KMS-11 (cell line): ENCODE results near the gene UGT2A3.

Source experiments
- H2AFZ ChIP-seq: fragments of 200-600 bp; sonication (generic); 2 replicates; pipeline ENCODE4 v1.6.1; 2016; ENCODE audit warnings: antibody characterized with exemption, mixed run types, low read depth
- H3K27ac ChIP-seq: fragments of 200-600 bp; sonication (generic); 2 replicates; pipeline ENCODE4 v1.6.1; 2016; ENCODE audit warnings: mild to moderate bottlenecking, mixed run types
- H3K27me3 ChIP-seq: fragments of 200-600 bp; sonication (generic); 2 replicates; pipeline ENCODE4 v1.6.1; 2017; ENCODE audit warnings: mild to moderate bottlenecking, low read depth, mixed run types, moderate library complexity; ENCODE audit not compliant: insufficient read depth
- H3K36me3 ChIP-seq: fragments of 200-600 bp; sonication (generic); 2 replicates; pipeline ENCODE4 v1.6.1; 2017; ENCODE audit warnings: mild to moderate bottlenecking, mixed run types; ENCODE audit not compliant: insufficient read depth
- H3K4me1 ChIP-seq: fragments of 200-600 bp; sonication (generic); 2 replicates; pipeline ENCODE4 v1.6.1; 2016; ENCODE audit warnings: mild to moderate bottlenecking, low read depth, mixed run types; ENCODE audit not compliant: poor library complexity, severe bottlenecking
- H3K4me2 ChIP-seq: fragments of 200-600 bp; sonication (generic); 2 replicates; pipeline ENCODE4 v1.7.0; 2016; ENCODE audit warnings: mild to moderate bottlenecking, mixed run types
- H3K4me3 ChIP-seq: fragments of 200-600 bp; sonication (generic); IDR thresholded peaks from 2 replicates; pipeline ENCODE4 v1.6.1; 2017; ENCODE audit warnings: low read depth, low read length, mixed read lengths; ENCODE audit not compliant: insufficient read depth
- H3K79me2 ChIP-seq: fragments of 200-600 bp; sonication (generic); 2 replicates; pipeline ENCODE4 v1.6.1; 2016; ENCODE audit warnings: low read depth, mixed run types; ENCODE audit not compliant: insufficient read depth
- H3K9ac ChIP-seq: fragments of 200-600 bp; sonication (generic); 2 replicates; pipeline ENCODE4 v1.6.1; 2016; ENCODE audit warnings: mild to moderate bottlenecking, mixed run types
- H4K20me1 ChIP-seq: fragments of 200-600 bp; sonication (generic); 2 replicates; pipeline ENCODE4 v1.6.1; 2016; ENCODE audit warnings: mild to moderate bottlenecking, mixed run types; ENCODE audit not compliant: insufficient read depth
- TF ChIP-seq, protein P1 (sequence below): fragments of 200-600 bp; sonication (generic); conservative IDR thresholded peaks from 2 replicates; pipeline ENCODE4 v1.6.1; 2017; ENCODE audit warnings: low read depth, mild to moderate bottlenecking, antibody characterized with exemption, low read length, moderate library complexity, mixed read lengths

UGT2A3 gene

DNA sequence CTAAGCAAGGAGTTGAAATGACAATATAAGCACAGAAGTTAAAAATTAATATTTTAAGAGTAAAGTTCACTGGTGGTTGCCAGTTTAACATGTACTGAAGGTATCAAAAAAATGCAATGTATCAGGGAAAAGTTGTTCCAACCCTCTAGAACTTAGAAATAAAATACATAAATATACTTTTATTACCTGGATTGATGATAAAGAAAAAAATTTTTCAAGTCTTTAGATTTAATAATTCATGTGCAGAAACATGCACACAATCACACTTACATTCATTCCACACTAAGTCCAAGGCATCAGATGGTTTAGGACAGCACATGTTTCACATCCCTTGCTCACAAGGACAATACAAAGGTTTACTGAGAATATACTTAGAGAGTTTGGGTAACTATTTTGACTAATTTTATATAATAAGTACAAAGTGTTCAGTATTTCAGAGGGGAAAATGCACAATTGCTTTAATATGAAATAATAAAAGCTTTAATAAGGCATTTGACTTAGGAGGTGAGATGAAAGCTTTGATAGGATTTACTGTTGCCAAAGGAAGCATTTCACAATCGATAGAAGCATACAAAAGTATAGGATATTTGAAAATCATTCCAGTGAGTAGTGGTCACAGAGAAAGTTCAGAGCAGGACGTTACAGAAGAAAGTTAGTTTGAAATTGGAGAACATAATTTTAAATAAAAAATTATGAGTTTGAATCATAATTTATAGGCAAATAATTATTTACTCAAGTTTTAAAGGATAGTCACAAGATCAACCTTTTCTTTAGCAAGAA lies 392 bp upstream of the UGT2A3 start:
- H3K4me1 ChIP-seq, result no peaks in the 10 kb centered on the region
- no peaks in the 10 kb centered on the region for H3K36me3 ChIP-seq
- no peak overlapping the region for H2AFZ ChIP-seq
- H3K4me2 ChIP-seq, result no peak overlapping the region
- H3K27me3 ChIP-seq, result no peaks in the 10 kb centered on the region
- no peak overlapping the region for H3K27ac ChIP-seq
- no peak overlapping the region for H3K9ac ChIP-seq
- H3K79me2 ChIP-seq, result no peaks in the 10 kb centered on the region
- no peak overlapping the region for H3K4me3 ChIP-seq
- TF ChIP-seq, protein P1, sequence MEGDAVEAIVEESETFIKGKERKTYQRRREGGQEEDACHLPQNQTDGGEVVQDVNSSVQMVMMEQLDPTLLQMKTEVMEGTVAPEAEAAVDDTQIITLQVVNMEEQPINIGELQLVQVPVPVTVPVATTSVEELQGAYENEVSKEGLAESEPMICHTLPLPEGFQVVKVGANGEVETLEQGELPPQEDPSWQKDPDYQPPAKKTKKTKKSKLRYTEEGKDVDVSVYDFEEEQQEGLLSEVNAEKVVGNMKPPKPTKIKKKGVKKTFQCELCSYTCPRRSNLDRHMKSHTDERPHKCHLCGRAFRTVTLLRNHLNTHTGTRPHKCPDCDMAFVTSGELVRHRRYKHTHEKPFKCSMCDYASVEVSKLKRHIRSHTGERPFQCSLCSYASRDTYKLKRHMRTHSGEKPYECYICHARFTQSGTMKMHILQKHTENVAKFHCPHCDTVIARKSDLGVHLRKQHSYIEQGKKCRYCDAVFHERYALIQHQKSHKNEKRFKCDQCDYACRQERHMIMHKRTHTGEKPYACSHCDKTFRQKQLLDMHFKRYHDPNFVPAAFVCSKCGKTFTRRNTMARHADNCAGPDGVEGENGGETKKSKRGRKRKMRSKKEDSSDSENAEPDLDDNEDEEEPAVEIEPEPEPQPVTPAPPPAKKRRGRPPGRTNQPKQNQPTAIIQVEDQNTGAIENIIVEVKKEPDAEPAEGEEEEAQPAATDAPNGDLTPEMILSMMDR, result no peak
- H4K20me1 ChIP-seq, result no peaks in the 10 kb centered on the region

DNA sequence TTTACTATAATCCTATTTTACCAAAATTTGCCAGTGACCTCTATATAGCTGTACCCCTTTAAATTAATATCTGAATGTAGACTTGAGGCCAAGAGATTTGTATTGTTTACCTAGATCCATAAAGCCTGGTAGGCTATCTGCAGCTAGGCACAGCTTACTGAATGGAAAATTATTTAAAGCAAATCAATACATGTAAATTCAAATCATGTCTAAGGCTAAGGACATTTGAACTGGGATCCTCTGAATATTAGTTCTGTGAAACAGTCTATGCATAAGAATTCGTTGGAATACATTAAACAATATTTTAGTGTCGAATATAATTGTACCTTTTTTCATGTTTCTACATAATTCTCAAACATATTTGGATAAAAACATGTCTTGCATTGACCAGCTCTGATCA lies 1.6 kb downstream of the UGT2A3 start:
- H3K79me2 ChIP-seq, result no peaks in the 10 kb centered on the region

DNA sequence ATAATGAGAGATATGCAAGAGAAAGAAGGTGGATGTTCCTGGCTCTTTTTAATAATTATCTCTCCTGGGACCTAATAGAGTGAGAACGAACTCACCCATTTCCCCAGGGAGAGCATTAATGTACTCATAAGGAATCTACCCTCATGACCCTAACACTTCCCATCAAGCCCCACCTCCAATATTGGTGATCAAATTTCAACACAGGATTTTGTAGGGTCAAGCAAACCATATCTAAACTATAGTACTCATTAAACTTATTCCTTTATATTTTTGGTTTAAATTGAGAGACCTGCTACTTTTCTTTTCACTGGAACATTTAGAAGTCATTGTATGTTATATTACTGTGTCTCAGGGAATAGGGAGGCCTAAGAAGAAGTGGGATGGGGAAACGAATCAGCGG lies 2.6 kb downstream of the UGT2A3 start:
- H3K9ac ChIP-seq, result no peak overlapping the region
- no peaks in the 10 kb centered on the region for H3K36me3 ChIP-seq
- no peaks in the 10 kb centered on the region for H4K20me1 ChIP-seq
- H3K4me1 ChIP-seq, result no peaks in the 10 kb centered on the region
- no peak overlapping the region for H2AFZ ChIP-seq
- TF ChIP-seq, protein P1, result no peak
- H3K27me3 ChIP-seq, result no peaks in the 10 kb centered on the region
- no peak overlapping the region for H3K4me2 ChIP-seq
- no peak overlapping the region for H3K27ac ChIP-seq
- no peak overlapping the region for H3K4me3 ChIP-seq
- no peaks in the 10 kb centered on the region for H3K79me2 ChIP-seq

More for the DNA sequence above, 1.6 kb downstream of the UGT2A3 start:
- Histone ChIP-seq H3K36me3 (no peaks in the 10 kb centered on the region), H3K4me3 (no peak overlapping the region), H3K4me1 (no peaks in the 10 kb centered on the region), H2AFZ (no peak overlapping the region), H4K20me1 (no peaks in the 10 kb centered on the region), H3K27me3 (no peaks in the 10 kb centered on the region), H3K9ac (no peak overlapping the region), H3K4me2 (no peak overlapping the region), H3K27ac (no peak overlapping the region)
- TF ChIP-seq, protein P1, result no peak

DNA sequence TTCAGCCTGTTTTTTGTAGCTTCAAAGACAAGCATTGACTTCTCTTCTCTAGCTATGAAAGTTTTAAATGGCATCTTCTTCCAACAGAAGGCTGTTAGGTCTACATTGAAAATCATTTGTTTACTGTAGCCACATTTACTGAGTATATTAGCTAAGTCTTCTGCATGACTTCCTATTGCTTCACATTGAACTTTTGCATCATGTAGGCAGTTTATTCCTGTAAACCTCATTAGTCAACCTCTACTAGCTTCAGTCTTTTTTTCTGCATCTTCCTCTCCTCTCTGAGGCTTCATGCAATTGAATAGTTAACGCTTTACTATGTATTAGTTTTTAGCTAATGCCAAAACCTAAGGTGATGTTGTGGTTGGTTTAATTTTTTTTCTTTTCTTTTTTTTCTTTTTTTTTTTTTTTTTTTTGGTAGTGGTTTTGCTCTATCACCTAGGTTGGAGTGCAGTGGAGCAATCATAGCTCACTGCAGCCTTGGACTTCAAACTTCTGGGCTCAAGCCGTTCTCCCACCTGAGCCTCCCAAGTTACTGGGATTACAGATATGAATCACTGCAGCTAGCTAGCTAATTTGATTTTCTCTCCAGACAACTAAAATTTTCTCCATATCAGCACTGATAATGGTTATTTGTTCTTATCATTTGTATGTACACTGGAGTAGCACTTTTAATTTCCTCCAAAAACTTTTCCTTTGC lies 3.4 kb downstream of the UGT2A3 start:
- Histone ChIP-seq H4K20me1 (no peaks in the 10 kb centered on the region), H3K27me3 (no peaks in the 10 kb centered on the region), H3K36me3 (no peaks in the 10 kb centered on the region), H3K4me3 (no peak overlapping the region), H2AFZ (no peak overlapping the region), H3K79me2 (no peaks in the 10 kb centered on the region), H3K4me1 (no peaks in the 10 kb centered on the region), H3K9ac (no peak overlapping the region), H3K4me2 (no peak overlapping the region), H3K27ac (no peak overlapping the region)
- TF ChIP-seq, protein P1, result no peak
